HCT116 (cell line): ENCODE measurements around the gene FLOT1. TPM values are rescaled to one million over a fixed set of nuclear protein-coding genes. Genes with fewer than 3 reads are reported as not detected.

Source experiments
- ATAC-seq: fragments of 200-7000 bp; cut with Tn5 transposase; 2 replicates; pipeline ENCODE4 v1.9.1; 2020; ENCODE audit warnings: mild to moderate bottlenecking, moderate library complexity
- BruUV-seq: library from RNA; stranded (reverse); fragments of 400-500 nt; replicated peaks from 2 replicates; lab custom pipeline; 2021; lab: Mats Ljungman, UMichigan
- CTCF ChIA-PET: fragments of 300-600 bp; sonication (Branson Sonifier 250); formaldehyde crosslinking; loops from one replicate; lab custom pipeline; 2021; ENCODE audit warnings: antibody characterized with exemption; lab: Charles Lee
- POLR2A ChIA-PET: fragments of 300-600, 350-600 bp; sonication (Branson Sonifier 250); formaldehyde crosslinking; loops from one replicate; lab custom pipeline; 2021; ENCODE audit warnings: antibody characterized with exemption; lab: Charles Lee
- RAD21 ChIA-PET, 2 experiments: fragments of 300-600 bp; sonication (Branson Sonifier 250); formaldehyde crosslinking; loops; one replicate each; lab custom pipeline; 2023; ENCODE audit warnings: low total read pairs in 2 of 2; ENCODE audit not compliant: uncharacterized antibody in 2 of 2, unreplicated experiment in 2 of 2, low non-redundant PET in 1 of 2; lab: Charles Lee
- DNase-seq: peaks from one replicate; pipeline ENCODE4 v3.0.0-alpha.2; 2010; ENCODE audit warnings: low read depth, low spot score
- H2AFZ ChIP-seq: fragments of 200-600 bp; shearing (Covaris generic), sonication (generic); 2 replicates; pipeline ENCODE4 v1.6.1; 2017; ENCODE audit warnings: low read depth, mixed run types, mixed read lengths, antibody characterized with exemption, low read length; ENCODE audit not compliant: poor library complexity, severe bottlenecking
- H3K27ac ChIP-seq: 2 replicates; pipeline ENCODE4 v1.5.1; 2012; ENCODE audit warnings: low read depth, low read length
- H3K27me3 ChIP-seq: fragments of 200-600 bp; sonication (generic); 2 replicates; pipeline ENCODE4 v1.6.1; 2016; ENCODE audit warnings: mixed run types, low read length, mixed read lengths; ENCODE audit not compliant: insufficient read depth
- H3K36me3 ChIP-seq, 2 experiments: fragments of 200-500 bp in 1 of 2; fragments of 200-600 bp in 1 of 2; sonication (Bioruptor generic) in 1 of 2; sonication (generic) in 1 of 2; 2 replicates each; pipeline versions ENCODE4 v1.5.1 to v1.6.1; 2014 to 2016; ENCODE audit warnings: low read length in 2 of 2, inconsistent platforms in 1 of 2, mixed read lengths in 1 of 2, mixed run types in 1 of 2; ENCODE audit not compliant: insufficient read depth in 2 of 2, control insufficient read depth in 1 of 2
- H3K4me1 ChIP-seq, 2 experiments: fragments of 200-600 bp in 1 of 2; sonication (generic) in 1 of 2; 2 replicates each; pipeline versions ENCODE4 v1.5.1 to v1.6.1; 2012 to 2017; ENCODE audit warnings: low read length in 2 of 2, inconsistent platforms in 1 of 2, mild to moderate bottlenecking in 1 of 2, mixed read lengths in 1 of 2, mixed run types in 1 of 2, moderate library complexity in 1 of 2; ENCODE audit not compliant: insufficient read depth in 2 of 2, control insufficient read depth in 1 of 2
- H3K4me2 ChIP-seq: fragments of 200-600 bp; sonication (generic); 2 replicates; pipeline ENCODE4 v1.6.1; 2017; ENCODE audit warnings: mixed run types, low read length, mixed read lengths
- H3K4me3 ChIP-seq, 2 experiments: fragments of 200-600 bp in 1 of 2; sonication (generic) in 1 of 2; replicated peaks in 1 of 2; 2 replicates each; pipeline ENCODE4 v1.5.1; 2011 to 2016; ENCODE audit warnings: low read length in 2 of 2, control low read depth in 1 of 2, low read depth in 1 of 2, mild to moderate bottlenecking in 1 of 2, mixed read lengths in 1 of 2, mixed run types in 1 of 2
- H3K79me2 ChIP-seq: fragments of 200-600 bp; sonication (generic); 2 replicates; pipeline ENCODE4 v1.6.1; 2017; ENCODE audit warnings: mild to moderate bottlenecking, mixed run types, low read length, moderate library complexity, mixed read lengths; ENCODE audit not compliant: insufficient read depth
- H3K9ac ChIP-seq: fragments of 200-600 bp; sonication (generic); 2 replicates; pipeline ENCODE4 v1.6.1; 2016; ENCODE audit warnings: low read length, mixed read lengths
- H3K9me2 ChIP-seq: fragments of 200-600 bp; sonication (generic), shearing (Covaris generic); 2 replicates; pipeline ENCODE4 v1.6.1; 2017; ENCODE audit warnings: mixed run types, mild to moderate bottlenecking, moderate library complexity; ENCODE audit not compliant: insufficient read depth
- H3K9me3 ChIP-seq, 2 experiments: fragments of 200-500 bp in 1 of 2; fragments of 200-600 bp in 1 of 2; sonication (Bioruptor generic) in 1 of 2; sonication (generic) in 1 of 2; 2 replicates each; pipeline ENCODE4 v1.6.1; 2014 to 2017; ENCODE audit warnings: low read length in 2 of 2, mixed read lengths in 2 of 2, inconsistent platforms in 1 of 2, low read depth in 1 of 2, mild to moderate bottlenecking in 1 of 2, mixed run types in 1 of 2, moderate library complexity in 1 of 2; ENCODE audit not compliant: control insufficient read depth in 1 of 2, insufficient read depth in 1 of 2
- H4K20me1 ChIP-seq: fragments of 200-600 bp; sonication (generic), shearing (Covaris generic); 2 replicates; pipeline ENCODE4 v1.6.1; 2017; ENCODE audit warnings: mixed run types, mild to moderate bottlenecking, moderate library complexity; ENCODE audit not compliant: insufficient read depth
- ATF3 ChIP-seq: IDR thresholded peaks from 2 replicates; pipeline ENCODE4 v1.6.1; 2012
- CBX3 ChIP-seq: IDR thresholded peaks from 2 replicates; pipeline ENCODE4 v1.6.1; 2012; ENCODE audit warnings: low read depth
- CEBPB ChIP-seq: IDR thresholded peaks from 2 replicates; pipeline ENCODE4 v1.6.1; 2012; ENCODE audit warnings: low read depth
- CTCF ChIP-seq, 3 experiments: fragments of 200-600 bp in 1 of 3; sonication (generic) in 1 of 3; IDR thresholded peaks in 2 of 3; conservative IDR thresholded peaks in 1 of 3; 2 replicates each; pipeline ENCODE4 v1.5.1; 2012 to 2017; ENCODE audit warnings: low read depth in 2 of 3, low read length in 2 of 3, antibody characterized with exemption in 1 of 3, borderline replicate concordance in 1 of 3, control low read depth in 1 of 3, mild to moderate bottlenecking in 1 of 3, mixed read lengths in 1 of 3, mixed run types in 1 of 3, moderate library complexity in 1 of 3; ENCODE audit not compliant: insufficient read depth in 1 of 3
- ELF1 ChIP-seq: IDR thresholded peaks from 2 replicates; pipeline ENCODE4 v1.6.1; 2012; ENCODE audit warnings: low read depth, borderline replicate concordance
- EZH2 ChIP-seq: fragments of 200-600 bp; sonication (generic); IDR thresholded peaks from 2 replicates; pipeline ENCODE4 v1.6.1; 2017; ENCODE audit warnings: antibody characterized with exemption, mixed run types
- FOSL1 ChIP-seq: IDR thresholded peaks from 2 replicates; pipeline ENCODE4 v1.6.1; 2012; ENCODE audit warnings: low read depth
- MAX ChIP-seq: IDR thresholded peaks from 2 replicates; pipeline ENCODE4 v1.6.1; 2012
- POLR2A ChIP-seq: IDR thresholded peaks from 2 replicates; pipeline ENCODE4 v1.7.0; 2011; ENCODE audit warnings: borderline replicate concordance; ENCODE audit not compliant: insufficient read depth, insufficient read length; ENCODE audit errors: extremely low read depth
- POLR2AphosphoS5 ChIP-seq: IDR thresholded peaks from 2 replicates; pipeline ENCODE4 v1.6.1; 2011; ENCODE audit warnings: mild to moderate bottlenecking, low read depth, low read length, moderate library complexity
- REST ChIP-seq: IDR thresholded peaks from 2 replicates; pipeline ENCODE4 v1.6.1; 2012; ENCODE audit warnings: low read depth
- SP1 ChIP-seq: IDR thresholded peaks from 2 replicates; pipeline ENCODE4 v1.6.1; 2012; ENCODE audit warnings: low read depth
- SRF ChIP-seq: IDR thresholded peaks from 2 replicates; pipeline ENCODE4 v1.6.1; 2012; ENCODE audit warnings: low read depth
- TCF7L2 ChIP-seq: IDR thresholded peaks from 2 replicates; pipeline ENCODE4 v1.7.0; 2011; ENCODE audit warnings: borderline replicate concordance, inconsistent platforms; ENCODE audit not compliant: insufficient read depth, insufficient read length; ENCODE audit errors: extremely low read depth
- YY1 ChIP-seq: IDR thresholded peaks from 2 replicates; pipeline ENCODE4 v1.6.1; 2011; ENCODE audit warnings: low read length, low read depth, moderate library complexity, mild to moderate bottlenecking; ENCODE audit not compliant: insufficient replicate concordance; ENCODE audit errors: extremely low read depth
- ZFX ChIP-seq: fragments of 450-650 bp; IDR thresholded peaks from 2 replicates; pipeline ENCODE4 v1.6.1; 2017
- intact Hi-C: fragments of 100-400 bp; cut with micrococcal nuclease; formaldehyde crosslinking; loops from 2 replicates; pipeline ENCODE4 v1.10.0; 2022
- total RNA-seq: library from RNA; stranded (reverse); gene quantifications from one replicate; pipeline ENCODE4 v1.2.1, GENCODE V29; 2021; ENCODE audit not compliant: unreplicated experiment

Gene FLOT1
- total RNA-seq, 1 experiment from 2014 or later = 117 TPM

GRCh38 chr6:30741063-30741779, 1.3 kb downstream of the FLOT1 start (continued):
- TF ChIP-seq TCF7L2 (no peak), SRF (no peak), ZFX (no peak), CTCF (IDR thresholded peaks at IDR 0.05 in 2 of 3, conservative IDR thresholded peaks at IDR 0.05 in 1 of 3; ENCODE audit: borderline replicate concordance in 1 of 3, insufficient read depth in 1 of 3, low read depth in 2 of 3, low read length in 2 of 3) (no peak; a peak in 1 of 6 replicates), MAX (no peak), EZH2 (no peak), FOSL1 (no peak)

GRCh38 chr6:30740540-30740870, 2.0 kb downstream of the FLOT1 start:
- H3K27me3 ChIP-seq = no peaks in the 10 kb centered on the region
- H3K4me3 ChIP-seq = no peak overlapping the region
- peaks cover 30 to 63% of the 10 kb centered on the region in 2 experiments for H3K4me1 ChIP-seq
- ATAC-seq (no peak), DNase-seq (no peak)
- ChIA-PET POLR2A (interaction anchor here (1.4 to 16.4 kb wide), 9 partner anchors 9 to 61 kb away, joined by 4 to 680 read pairs (median 9); no protein-coding TSS in a partner anchor), RAD21 (no interaction called here), CTCF (interaction anchor here (1.7 kb wide), 1 partner anchor 10 kb away, joined by 6 read pairs; no protein-coding TSS in a partner anchor)
- peak overlapping the region; percentile 22 for H3K4me2 ChIP-seq
- no peak for TF ChIP-seq ATF3
- TF ChIP-seq ELF1 = no peak
- TF ChIP-seq SP1 = no peak
- no peak for TF ChIP-seq ZFX
- TF ChIP-seq YY1 = no peak
- TF ChIP-seq POLR2AphosphoS5 = no peak
- TF ChIP-seq FOSL1 = no peak
- TF ChIP-seq CBX3 = no peak
- no peak for TF ChIP-seq REST
- no peak for TF ChIP-seq TCF7L2
- no peak for TF ChIP-seq POLR2A
- TF ChIP-seq CEBPB = no peak
- no peaks in the 10 kb centered on the region for H3K9me3 ChIP-seq
- H3K27ac ChIP-seq = peak overlapping the region; percentile 41; the same call in 1 of the 2 replicates
- H3K9me2 ChIP-seq = no peaks in the 10 kb centered on the region
- peaks cover 4 to 11% of the 10 kb centered on the region in 2 experiments; a peak in 1 of 4 replicates for H3K36me3 ChIP-seq
- intact Hi-C loops = loop anchor here (10.0 kb wide), 1 partner anchor 344 kb away; no protein-coding TSS in a partner anchor
- H2AFZ ChIP-seq = no peak overlapping the region
- H3K9ac ChIP-seq = peak overlapping the region; percentile 29
- no TSS peak for BruUV-seq
- H3K79me2 ChIP-seq = peaks cover 15% of the 10 kb centered on the region
- H4K20me1 ChIP-seq = no peaks in the 10 kb centered on the region
